Fibroblast of villous mesenchyme (primary cell): ENCODE results near the gene EXPH5. TPM values are rescaled to one million over a fixed set of nuclear protein-coding genes. Genes with fewer than 3 reads are reported as not detected.
"Not testable (repeated sequence)": the region's sequence is repeated elsewhere in the genome, so short reads cannot be mapped to it uniquely, and the experiment has no call there.

Source experiments
- DNase-seq: peaks from one replicate; pipeline ENCODE4 v3.0.0-alpha.2; 2010; ENCODE audit warnings: low read depth
- H3K4me3 ChIP-seq: 2 replicates; pipeline ENCODE4 v1.5.1; 2011; ENCODE audit warnings: low read depth, mild to moderate bottlenecking, low read length
- CTCF ChIP-seq: IDR thresholded peaks from 2 replicates; pipeline ENCODE4 v1.5.1; 2012; ENCODE audit warnings: low read depth, mild to moderate bottlenecking, low read length; ENCODE audit not compliant: insufficient read depth
- total RNA-seq: library from RNA; depleted of rRNA; stranded (reverse); fragments of >200 nt; gene quantifications from 2 replicates; pipeline ENCODE4 v1.2.3, GENCODE V29; 2012

EXPH5 gene
- total RNA-seq = 0.32 and 2.2 TPM in 2 replicates

- H3K4me3 ChIP-seq = peak within 1 kb of the TSS; percentile 72
- peak; percentile 45 for DNase-seq
- no peak for TF ChIP-seq CTCF
These were observed at the start of gene EXPH5 for GRCh38 chr11:108593214-108593922. TSS of gene EXPH5 (minus strand) at chr11:108593768. CDS start at chr11:108593536, 232 bp downstream.

- not testable (repeated sequence) for DNase-seq, H3K4me3 ChIP-seq
These were observed 48.2 kb upstream of the EXPH5 start for GRCh38 chr11:108641752-108642151.

- DNase-seq = no peak
- H3K4me3 ChIP-seq = no peak overlapping the region
- TF ChIP-seq CTCF = no peak
These were observed 45.6 kb upstream of the EXPH5 start for GRCh38 chr11:108639146-108639545.

GRCh38 chr11:108636222-108636621, 42.7 kb upstream of the EXPH5 start:
- no peak for TF ChIP-seq CTCF
- no peak for DNase-seq
- H3K4me3 ChIP-seq = no peak overlapping the region

- no peak for DNase-seq
- no peak overlapping the region for H3K4me3 ChIP-seq
- TF ChIP-seq CTCF = no peak
These were observed 41.5 kb upstream of the EXPH5 start for GRCh38 chr11:108635106-108635505.

GRCh38 chr11:108632041-108632704, 38.6 kb upstream of the EXPH5 start:
- no peak overlapping the region for H3K4me3 ChIP-seq
- no peak for TF ChIP-seq CTCF
- DNase-seq = no peak

GRCh38 chr11:108629274-108629673, 35.7 kb upstream of the EXPH5 start:
- H3K4me3 ChIP-seq = no peak overlapping the region
- DNase-seq = no peak
- no peak for TF ChIP-seq CTCF
